Lower lobe of right lung (tissue), 2 donors: ENCODE measurements around the gene SCN1B. TPM values are rescaled to one million over a fixed set of nuclear protein-coding genes. Genes with fewer than 3 reads are reported as not detected.
A peak's percentile ranks its signal among the peaks of the same experiment; 100 is the strongest.
"Not testable (repeated sequence)": the region's sequence is repeated elsewhere in the genome, so short reads cannot be mapped to it uniquely, and the experiment has no call there.

Source experiments
- ATAC-seq, 2 donors: fragments of 200-7000 bp; cut with Tn5 transposase; one replicate each; pipeline ENCODE4 v1.9.1; 2020 to 2022; ENCODE audit warnings: mild to moderate bottlenecking in 2 of 2, moderate library complexity in 2 of 2
- DNase-seq: peaks from one replicate; pipeline ENCODE4 v3.0.0-alpha.2; 2020
- H3K27ac ChIP-seq: fragments of 200-600 bp; one replicate; pipeline ENCODE4 v1.8.0; 2022
- H3K27me3 ChIP-seq: fragments of 200-600 bp; one replicate; pipeline ENCODE4 v1.8.0; 2022; ENCODE audit warnings: low read depth
- H3K36me3 ChIP-seq: fragments of 200-600 bp; one replicate; pipeline ENCODE4 v1.8.0; 2022; ENCODE audit warnings: mild to moderate bottlenecking
- H3K4me1 ChIP-seq: fragments of 200-600 bp; one replicate; pipeline ENCODE4 v1.8.0; 2022
- H3K4me3 ChIP-seq: fragments of 200-600 bp; one replicate; pipeline ENCODE4 v1.8.0; 2022; ENCODE audit warnings: mild to moderate bottlenecking
- H3K9me3 ChIP-seq: fragments of 200-600 bp; one replicate; pipeline ENCODE4 v1.8.0; 2022
- CTCF ChIP-seq: fragments of 200-600 bp; IDR thresholded peaks from one replicate; pipeline ENCODE4 v1.8.0; 2022; ENCODE audit warnings: antibody characterized with exemption, mild to moderate bottlenecking
- intact Hi-C: fragments of 100-400 bp; cut with DNase I; formaldehyde crosslinking; loops from one replicate; pipeline ENCODE4 v1.11.0; 2022
- total RNA-seq: library from RNA; stranded (reverse); fragmentation: NEBNext Ultra II Directional; extraction: Animal tissue kit (Norgen Biotek cat#: 25700); gene quantifications from one replicate; pipeline ENCODE4 v1.2.1, GENCODE V29; 2021
- donor health status: DM: no; HTN: yes; CAD: no; lungs with severe emphysema.

The SCN1B gene
- total RNA-seq, 1 donor from 2014 or later: 9.8 TPM

GRCh38 chr19:35005256-35005977 lies 24.9 kb upstream of the SCN1B start:
- Histone ChIP-seq H3K4me1 (peaks cover 80% of the 10 kb centered on the region), H3K4me3 (no peak overlapping the region), H3K27me3 (no peaks in the 10 kb centered on the region), H3K9me3 (no peaks in the 10 kb centered on the region), H3K27ac (peak overlapping the region; percentile 79), H3K36me3 (peaks cover 22% of the 10 kb centered on the region)
- intact Hi-C loops: no loop called here
- no peak for TF ChIP-seq CTCF
- ATAC-seq (no peak), DNase-seq (peak; percentile 28)

GRCh38 chr19:35006007-35006341 lies 24.3 kb upstream of the SCN1B start:
- DNase-seq: peak; percentile 14
- H3K27me3 ChIP-seq, ATAC-seq, H3K9me3 ChIP-seq, H3K4me3 ChIP-seq, intact Hi-C loops: not testable (repeated sequence)
- Histone ChIP-seq H3K4me1 (peaks cover 84% of the 10 kb centered on the region), H3K27ac (peak overlapping the region; percentile 79), H3K36me3 (peaks cover 28% of the 10 kb centered on the region)

- Histone ChIP-seq H3K27ac (peak overlapping the region; percentile 79), H3K27me3 (no peaks in the 10 kb centered on the region), H3K9me3 (no peaks in the 10 kb centered on the region), H3K36me3 (peaks cover 33% of the 10 kb centered on the region), H3K4me1 (peaks cover 84% of the 10 kb centered on the region), H3K4me3 (no peak overlapping the region)
- ATAC-seq: peak; percentile 88 to 91
- intact Hi-C loops: no loop called here
- TF ChIP-seq CTCF: no peak
- peak; percentile 76 for DNase-seq
Observed at GRCh38 chr19:35006342-35006998, 23.8 kb upstream of the SCN1B start.

GRCh38 chr19:35006999-35007365 lies 23.3 kb upstream of the SCN1B start:
- Histone ChIP-seq H3K4me1 (peaks cover 81% of the 10 kb centered on the region), H3K9me3 (no peaks in the 10 kb centered on the region), H3K27ac (peak overlapping the region; percentile 79), H3K27me3 (no peaks in the 10 kb centered on the region), H3K36me3 (peaks cover 38% of the 10 kb centered on the region), H3K4me3 (no peak overlapping the region)
- intact Hi-C loops: no loop called here
- no peak for ATAC-seq
- TF ChIP-seq CTCF: no peak
- DNase-seq: no peak

GRCh38 chr19:35007427-35007826 lies 22.8 kb upstream of the SCN1B start:
- DNase-seq, intact Hi-C loops, H3K4me3 ChIP-seq, ATAC-seq, H3K27me3 ChIP-seq, H3K9me3 ChIP-seq: not testable (repeated sequence)
- Histone ChIP-seq H3K36me3 (peaks cover 42% of the 10 kb centered on the region), H3K27ac (peak overlapping the region; percentile 79), H3K4me1 (peaks cover 81% of the 10 kb centered on the region)

- no peak for TF ChIP-seq CTCF
- H3K27ac ChIP-seq: peak overlapping the region; percentile 79
- intact Hi-C loops: no loop called here
- no peak overlapping the region for H3K4me3 ChIP-seq
- no peak for DNase-seq
- no peaks in the 10 kb centered on the region for H3K27me3 ChIP-seq
- no peaks in the 10 kb centered on the region for H3K9me3 ChIP-seq
- H3K4me1 ChIP-seq: peaks cover 80% of the 10 kb centered on the region
- ATAC-seq: no peak
- peaks cover 44% of the 10 kb centered on the region for H3K36me3 ChIP-seq
Observed at GRCh38 chr19:35008891-35009341, 21.4 kb upstream of the SCN1B start.
